ENCODE results near the gene DRD4. TPM values are rescaled to one million over a fixed set of nuclear protein-coding genes. Genes with fewer than 3 reads are reported as not detected.
A peak's percentile ranks its signal among the peaks of the same experiment; 100 is the strongest.

Gene DRD4
- total and polyA plus RNA-seq, 3 experiments from 2014 or later, result 0.22 to 0.31 TPM; not detected in 1

- ChIA-PET CTCF (interaction anchor here (1.3 kb wide), 1 partner anchor 72 kb away, joined by 3 read pairs; no protein-coding TSS in a partner anchor), POLR2A (interaction anchor here (0.6 kb wide), 1 partner anchor 58 kb away, joined by 6 read pairs; no protein-coding TSS in a partner anchor)
- Histone ChIP-seq H3K4me1 (ENCODE audit: insufficient read depth, low read length) (peaks cover 9% of the 10 kb centered on the region), H3K27ac (ENCODE audit: low read depth, low read length) (no peak within 1 kb of the TSS), H3K36me3 (ENCODE audit: insufficient read depth, low read length) (no peaks in the 10 kb centered on the region), H3K27me3 (ENCODE audit: insufficient read depth, low read length, poor library complexity, severe bottlenecking) (peaks cover 4% of the 10 kb centered on the region), H3K4me3 (ENCODE audit: low read length) (no peak within 1 kb of the TSS), H3K9me3 (ENCODE audit: low read length) (no peaks in the 10 kb centered on the region)
- DNase-seq, result no peak
- H3K36me3 Mint-ChIP-seq, result peaks cover 0 to 3% (median 1%) of the 10 kb centered on the region in 3 donors
- peaks cover 15 to 24% (median 20%) of the 10 kb centered on the region in 3 donors for H3K4me1 Mint-ChIP-seq
- H3K4me3 Mint-ChIP-seq, result peak within 1 kb of the TSS in 3 of 7 donors; percentile 5 to 78 (median 38)
- H3K9me3 Mint-ChIP-seq, result peaks cover 0 to 2% (median 0%) of the 10 kb centered on the region in 5 donors
- peaks cover 18 to 27% of the 10 kb centered on the region in 2 donors for H3K27me3 Mint-ChIP-seq
- H3K27ac Mint-ChIP-seq, result peak within 1 kb of the TSS in 1 of 8 donors; percentile 92
Observed at GRCh38 chr11:626475-627307, 10.4 kb upstream of the DRD4 start, which contains the start of gene SCT. Gene SCT, minus strand, starts transcription at chr11:627181. Its CDS starts 38 bp downstream, at chr11:627143.

DNA sequence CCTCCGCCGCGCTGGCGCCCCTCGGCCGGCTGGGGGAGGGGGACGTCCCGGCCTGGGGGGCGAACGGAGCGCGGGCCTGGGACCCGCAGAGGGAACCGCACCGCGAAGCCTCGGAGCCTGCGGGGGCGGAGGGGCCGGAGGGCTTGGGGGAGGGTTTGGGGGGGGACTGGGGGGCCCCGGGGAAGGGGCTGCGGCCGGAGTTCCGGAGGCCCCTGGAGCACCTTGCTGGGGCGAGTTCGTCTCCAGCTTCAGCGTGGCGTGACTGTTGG lies 9.8 kb upstream of the DRD4 start:
- no peak overlapping the region for H3K4me3 Mint-ChIP-seq
- peaks cover 9% of the 10 kb centered on the region for H3K4me1 ChIP-seq (ENCODE audit: insufficient read depth, low read length)
- CTCF ChIA-PET, result interaction anchor here (1.3 kb wide), 1 partner anchor 73 kb away, joined by 3 read pairs; no protein-coding TSS in a partner anchor
- no peak for DNase-seq
- peaks cover 16 to 27% of the 10 kb centered on the region in 2 donors for H3K27me3 Mint-ChIP-seq
- peaks cover 4% of the 10 kb centered on the region for H3K27me3 ChIP-seq (ENCODE audit: insufficient read depth, low read length, poor library complexity, severe bottlenecking)
- POLR2A ChIA-PET, result interaction anchor here (0.6 kb wide), 1 partner anchor 58 kb away, joined by 6 read pairs; no protein-coding TSS in a partner anchor
- H3K4me3 ChIP-seq (ENCODE audit: low read length), result no peak overlapping the region
- H3K27ac ChIP-seq (ENCODE audit: low read depth, low read length), result no peak overlapping the region
- no peaks in the 10 kb centered on the region for H3K36me3 ChIP-seq (ENCODE audit: insufficient read depth, low read length)
- peaks cover 0 to 3% (median 1%) of the 10 kb centered on the region in 3 donors for H3K36me3 Mint-ChIP-seq
- peaks cover 0 to 2% (median 0%) of the 10 kb centered on the region in 5 donors for H3K9me3 Mint-ChIP-seq
- H3K27ac Mint-ChIP-seq, result no peak overlapping the region
- no peaks in the 10 kb centered on the region for H3K9me3 ChIP-seq (ENCODE audit: low read length)
- H3K4me1 Mint-ChIP-seq, result peaks cover 14 to 24% (median 20%) of the 10 kb centered on the region in 3 donors

- no peak overlapping the region for H3K4me3 ChIP-seq (ENCODE audit: low read length)
- Mint-ChIP-seq H3K4me1 (peaks cover 14 to 24% (median 20%) of the 10 kb centered on the region in 3 donors), H3K27me3 (peaks cover 16 to 27% of the 10 kb centered on the region in 2 donors), H3K36me3 (peaks cover 0 to 3% (median 1%) of the 10 kb centered on the region in 3 donors), H3K9me3 (peaks cover 0 to 2% (median 0%) of the 10 kb centered on the region in 5 donors), H3K27ac (peak overlapping the region in 4 of 8 donors; percentile 30 to 92 (median 79)), H3K4me3 (peak overlapping the region in 5 of 7 donors; percentile 57 to 78 (median 76))
- H3K4me1 ChIP-seq (ENCODE audit: insufficient read depth, low read length), result peaks cover 9% of the 10 kb centered on the region
- H3K27ac ChIP-seq (ENCODE audit: low read depth, low read length), result no peak overlapping the region
- CTCF ChIA-PET, result no interaction called here
- DNase-seq, result peak in 1 of 5 donors; percentile 48
- no peaks in the 10 kb centered on the region for H3K36me3 ChIP-seq (ENCODE audit: insufficient read depth, low read length)
- H3K27me3 ChIP-seq (ENCODE audit: insufficient read depth, low read length, poor library complexity, severe bottlenecking), result peaks cover 4% of the 10 kb centered on the region
- H3K9me3 ChIP-seq (ENCODE audit: low read length), result no peaks in the 10 kb centered on the region
- POLR2A ChIA-PET, result no interaction called here
Observed at GRCh38 chr11:628056-628455, 9.0 kb upstream of the DRD4 start.

GRCh38 chr11:629237-629583 lies 7.9 kb upstream of the DRD4 start:
- peaks cover 16 to 21% of the 10 kb centered on the region in 2 donors for H3K27me3 Mint-ChIP-seq
- ChIA-PET POLR2A (no interaction called here), CTCF (no interaction called here)
- Histone ChIP-seq H3K4me1 (ENCODE audit: insufficient read depth, low read length) (peaks cover 9% of the 10 kb centered on the region), H3K4me3 (ENCODE audit: low read length) (no peak overlapping the region), H3K9me3 (ENCODE audit: low read length) (no peaks in the 10 kb centered on the region), H3K36me3 (ENCODE audit: insufficient read depth, low read length) (no peaks in the 10 kb centered on the region), H3K27ac (ENCODE audit: low read depth, low read length) (no peak overlapping the region), H3K27me3 (ENCODE audit: insufficient read depth, low read length, poor library complexity, severe bottlenecking) (peaks cover 4% of the 10 kb centered on the region)
- no peak for DNase-seq
- peaks cover 14 to 24% (median 20%) of the 10 kb centered on the region in 3 donors for H3K4me1 Mint-ChIP-seq
- peak overlapping the region; percentile 57 to 81 (median 76) for H3K4me3 Mint-ChIP-seq
- peaks cover 0 to 3% (median 0%) of the 10 kb centered on the region in 3 donors for H3K36me3 Mint-ChIP-seq
- H3K27ac Mint-ChIP-seq, result peak overlapping the region in 6 of 8 donors; percentile 0 to 92 (median 12)
- peaks cover 0 to 2% (median 0%) of the 10 kb centered on the region in 5 donors for H3K9me3 Mint-ChIP-seq

- POLR2A ChIA-PET, result no interaction called here
- H3K27ac Mint-ChIP-seq, result no peak overlapping the region
- H3K9me3 Mint-ChIP-seq, result peaks cover 0 to 2% (median 0%) of the 10 kb centered on the region in 5 donors
- H3K36me3 Mint-ChIP-seq, result peaks cover 0 to 3% (median 0%) of the 10 kb centered on the region in 3 donors
- Histone ChIP-seq H3K27ac (ENCODE audit: low read depth, low read length) (no peak overlapping the region), H3K27me3 (ENCODE audit: insufficient read depth, low read length, poor library complexity, severe bottlenecking) (no peaks in the 10 kb centered on the region), H3K9me3 (ENCODE audit: low read length) (no peaks in the 10 kb centered on the region), H3K36me3 (ENCODE audit: insufficient read depth, low read length) (no peaks in the 10 kb centered on the region), H3K4me1 (ENCODE audit: insufficient read depth, low read length) (peaks cover 9% of the 10 kb centered on the region), H3K4me3 (ENCODE audit: low read length) (no peak overlapping the region)
- DNase-seq, result no peak
- no peak overlapping the region for H3K4me3 Mint-ChIP-seq
- peaks cover 14 to 24% (median 20%) of the 10 kb centered on the region in 3 donors for H3K4me1 Mint-ChIP-seq
- peaks cover 18 to 20% of the 10 kb centered on the region in 2 donors for H3K27me3 Mint-ChIP-seq
- CTCF ChIA-PET, result no interaction called here
Observed at GRCh38 chr11:630871-631270, 6.2 kb upstream of the DRD4 start.

DNA sequence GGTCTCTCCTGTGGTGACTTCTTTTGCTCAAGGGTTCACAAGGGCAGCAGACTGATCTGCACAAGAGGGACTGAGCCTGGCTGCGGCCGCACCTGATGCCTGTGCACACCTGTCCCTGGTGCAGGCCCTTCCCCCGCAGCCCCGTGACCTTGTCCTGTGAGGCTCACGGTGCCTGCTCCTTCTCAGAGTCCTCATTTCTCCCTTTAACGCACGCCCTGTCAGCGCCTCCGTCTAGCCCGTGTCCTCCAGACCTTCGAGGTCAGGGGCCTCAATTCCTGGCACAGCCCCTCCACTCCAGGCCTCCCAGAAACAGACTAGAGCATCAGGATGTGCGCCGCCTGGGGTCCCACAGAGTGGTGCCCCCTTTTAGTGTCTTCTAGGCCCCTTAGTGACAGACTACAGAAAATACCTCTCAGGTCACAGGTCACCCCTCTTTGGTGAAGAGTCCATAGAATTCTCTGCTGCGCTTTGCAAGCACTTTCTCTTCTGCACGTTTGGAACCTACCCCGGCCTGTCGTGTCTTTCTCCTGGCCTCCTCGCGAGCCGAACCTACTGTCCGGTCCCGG lies 1.0 kb upstream of the DRD4 start:
- CTCF ChIA-PET, result no interaction called here

GRCh38 chr11:637333-637592 lies 194 bp downstream of the DRD4 start:
- H3K27ac Mint-ChIP-seq, result no peak overlapping the region
- Histone ChIP-seq H3K36me3 (ENCODE audit: insufficient read depth, low read length) (no peaks in the 10 kb centered on the region), H3K9me3 (ENCODE audit: low read length) (no peaks in the 10 kb centered on the region), H3K27ac (ENCODE audit: low read depth, low read length) (no peak overlapping the region), H3K4me1 (ENCODE audit: insufficient read depth, low read length) (no peaks in the 10 kb centered on the region), H3K4me3 (ENCODE audit: low read length) (no peak overlapping the region), H3K27me3 (ENCODE audit: insufficient read depth, low read length, poor library complexity, severe bottlenecking) (peaks cover 15% of the 10 kb centered on the region)
- peaks cover 23 to 30% of the 10 kb centered on the region in 2 donors for H3K27me3 Mint-ChIP-seq
- CTCF ChIA-PET, result no interaction called here
- POLR2A ChIA-PET, result no interaction called here
- DNase-seq, result no peak
- H3K36me3 Mint-ChIP-seq, result peaks cover 0 to 2% (median 0%) of the 10 kb centered on the region in 3 donors
- peak overlapping the region in 3 of 7 donors; percentile 43 to 72 (median 44) for H3K4me3 Mint-ChIP-seq
- peaks cover 4 to 22% (median 6%) of the 10 kb centered on the region in 3 donors for H3K4me1 Mint-ChIP-seq
- H3K9me3 Mint-ChIP-seq, result no peaks in the 10 kb centered on the region

More for the DNA sequence above, 1.0 kb upstream of the DRD4 start:
- H3K9me3 ChIP-seq (ENCODE audit: low read length), result no peaks in the 10 kb centered on the region
- Mint-ChIP-seq H3K36me3 (no peaks in the 10 kb centered on the region), H3K27me3 (peaks cover 23 to 29% of the 10 kb centered on the region in 2 donors), H3K4me3 (peak overlapping the region in 2 of 7 donors; percentile 38 to 61), H3K4me1 (peaks cover 4 to 22% (median 6%) of the 10 kb centered on the region in 3 donors), H3K27ac (no peak overlapping the region), H3K9me3 (no peaks in the 10 kb centered on the region)
- POLR2A ChIA-PET, result no interaction called here
- no peaks in the 10 kb centered on the region for H3K4me1 ChIP-seq (ENCODE audit: insufficient read depth, low read length)
- DNase-seq, result no peak
- no peaks in the 10 kb centered on the region for H3K36me3 ChIP-seq (ENCODE audit: insufficient read depth, low read length)
- no peak overlapping the region for H3K4me3 ChIP-seq (ENCODE audit: low read length)
- H3K27ac ChIP-seq (ENCODE audit: low read depth, low read length), result no peak overlapping the region
- H3K27me3 ChIP-seq (ENCODE audit: insufficient read depth, low read length, poor library complexity, severe bottlenecking), result peaks cover 15% of the 10 kb centered on the region
